Type B pancreatic cell (in vitro differentiated cells): ENCODE results near the gene RBBP8. TPM values are rescaled to one million over a fixed set of nuclear protein-coding genes. Genes with fewer than 3 reads are reported as not detected.
"Not testable (repeated sequence)": the region's sequence is repeated elsewhere in the genome, so short reads cannot be mapped to it uniquely, and the experiment has no call there.

Source experiments
- DNase-seq: peaks from one replicate; pipeline ENCODE4 v3.0.0; 2021; ENCODE audit warnings: mixed read lengths; ENCODE audit not compliant: unreplicated experiment; ENCODE audit errors: extremely low spot score
- H3K27ac Mint-ChIP-seq: 2 replicates; pipeline ENCODE4 v1.8.0; 2021; ENCODE audit warnings: mild to moderate bottlenecking, mixed read lengths
- H3K27me3 Mint-ChIP-seq: 2 replicates; pipeline ENCODE4 v1.8.0; 2021; ENCODE audit warnings: mixed read lengths
- H3K36me3 Mint-ChIP-seq: 2 replicates; pipeline ENCODE4 v1.8.0; 2021; ENCODE audit warnings: mixed read lengths
- H3K4me1 Mint-ChIP-seq: one replicate; pipeline ENCODE4 v1.8.0; 2021; ENCODE audit warnings: mixed read lengths; ENCODE audit not compliant: unreplicated experiment
- H3K4me3 Mint-ChIP-seq: 2 replicates; pipeline ENCODE4 v1.8.0; 2021; ENCODE audit warnings: mild to moderate bottlenecking, mixed read lengths
- H3K9me3 Mint-ChIP-seq: 2 replicates; pipeline ENCODE4 v1.8.0; 2021; ENCODE audit warnings: mixed read lengths
- total RNA-seq: library from RNA; stranded (reverse); gene quantifications from 2 replicates; pipeline ENCODE4 v1.2.1, GENCODE V29; 2021; ENCODE audit warnings: low replicate concordance
- TF ChIP-seq, protein P1 (sequence below): fragments of 200-600 bp; sonication (generic); conservative IDR thresholded peaks from 2 replicates; pipeline ENCODE4 v1.5.0; 2021; ENCODE audit warnings: antibody characterized with exemption, mild to moderate bottlenecking

The RBBP8 gene
- total RNA-seq, 1 donor from 2014 or later: 26.7 TPM

DNA sequence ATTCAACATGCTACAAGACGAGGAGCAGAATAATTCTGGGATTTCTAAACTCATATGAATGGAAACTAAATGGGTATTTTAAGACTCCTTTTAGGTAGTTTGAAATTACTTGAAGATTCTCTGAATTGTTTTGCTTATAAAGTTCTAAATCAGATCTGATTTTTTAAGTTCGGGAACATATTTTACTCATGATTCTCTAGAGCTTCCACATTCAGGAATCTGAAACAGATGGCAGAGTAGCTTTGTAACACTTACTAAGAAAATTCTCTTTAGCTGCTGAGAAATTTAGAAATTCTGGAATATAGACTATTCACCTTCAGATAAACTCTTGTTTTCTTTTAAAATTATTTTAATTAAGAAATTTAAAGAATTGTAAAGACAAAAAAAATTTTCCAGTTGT lies 13.7 kb downstream of the RBBP8 start:
- no peaks in the 10 kb centered on the region for H3K27me3 Mint-ChIP-seq
- H3K4me1 Mint-ChIP-seq: no peaks in the 10 kb centered on the region
- H3K27ac Mint-ChIP-seq: no peak overlapping the region
- no peaks in the 10 kb centered on the region for H3K9me3 Mint-ChIP-seq
- TF ChIP-seq, protein P1, sequence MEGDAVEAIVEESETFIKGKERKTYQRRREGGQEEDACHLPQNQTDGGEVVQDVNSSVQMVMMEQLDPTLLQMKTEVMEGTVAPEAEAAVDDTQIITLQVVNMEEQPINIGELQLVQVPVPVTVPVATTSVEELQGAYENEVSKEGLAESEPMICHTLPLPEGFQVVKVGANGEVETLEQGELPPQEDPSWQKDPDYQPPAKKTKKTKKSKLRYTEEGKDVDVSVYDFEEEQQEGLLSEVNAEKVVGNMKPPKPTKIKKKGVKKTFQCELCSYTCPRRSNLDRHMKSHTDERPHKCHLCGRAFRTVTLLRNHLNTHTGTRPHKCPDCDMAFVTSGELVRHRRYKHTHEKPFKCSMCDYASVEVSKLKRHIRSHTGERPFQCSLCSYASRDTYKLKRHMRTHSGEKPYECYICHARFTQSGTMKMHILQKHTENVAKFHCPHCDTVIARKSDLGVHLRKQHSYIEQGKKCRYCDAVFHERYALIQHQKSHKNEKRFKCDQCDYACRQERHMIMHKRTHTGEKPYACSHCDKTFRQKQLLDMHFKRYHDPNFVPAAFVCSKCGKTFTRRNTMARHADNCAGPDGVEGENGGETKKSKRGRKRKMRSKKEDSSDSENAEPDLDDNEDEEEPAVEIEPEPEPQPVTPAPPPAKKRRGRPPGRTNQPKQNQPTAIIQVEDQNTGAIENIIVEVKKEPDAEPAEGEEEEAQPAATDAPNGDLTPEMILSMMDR: no peak
- no peak overlapping the region for H3K4me3 Mint-ChIP-seq
- DNase-seq: no peak
- H3K36me3 Mint-ChIP-seq: peaks cover 20% of the 10 kb centered on the region

DNA sequence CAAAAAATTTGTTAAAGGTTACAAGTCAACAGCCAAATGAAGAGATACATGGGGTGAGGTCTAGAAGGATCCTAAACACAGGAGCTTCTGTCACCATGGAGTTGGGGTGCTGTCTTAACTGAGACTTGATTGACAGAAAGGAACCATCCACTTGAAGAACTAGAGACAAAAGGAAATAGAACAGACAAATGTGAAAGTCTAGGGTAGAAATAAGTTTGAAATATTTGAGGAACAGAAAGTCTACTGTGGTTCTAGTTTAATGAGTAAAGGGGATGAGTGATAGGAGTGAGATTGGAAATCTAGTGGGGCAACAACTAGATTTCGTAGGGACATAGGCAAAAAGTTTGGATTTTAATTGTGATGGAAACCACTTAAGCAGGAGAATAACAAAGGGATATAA lies 18.7 kb downstream of the RBBP8 start:
- Mint-ChIP-seq H3K9me3 (no peaks in the 10 kb centered on the region), H3K4me1 (no peaks in the 10 kb centered on the region), H3K4me3 (no peak overlapping the region), H3K27ac (no peak overlapping the region), H3K27me3 (no peaks in the 10 kb centered on the region), H3K36me3 (peaks cover 38% of the 10 kb centered on the region)
- DNase-seq: no peak
- TF ChIP-seq, protein P1: no peak

DNA sequence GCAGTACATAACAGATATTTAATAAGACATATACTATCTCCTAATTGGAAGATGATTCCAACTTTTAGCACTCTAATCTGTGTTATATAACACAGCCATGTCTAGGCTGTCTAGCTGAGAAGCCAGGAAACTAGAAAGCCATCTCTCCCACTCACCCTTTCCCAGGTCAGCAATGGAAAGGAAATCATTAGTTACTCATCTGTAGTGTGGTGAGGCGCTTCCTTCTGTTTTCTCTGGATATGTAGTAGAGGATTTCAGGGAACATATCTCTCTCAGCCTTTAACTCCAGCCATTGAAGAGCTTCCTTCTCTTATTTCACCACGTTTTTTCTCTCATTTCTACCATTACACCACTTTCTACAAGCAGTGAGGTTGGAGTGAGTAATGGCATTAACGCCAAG lies 19.4 kb downstream of the RBBP8 start:
- Mint-ChIP-seq H3K9me3 (no peaks in the 10 kb centered on the region), H3K36me3 (peaks cover 38% of the 10 kb centered on the region), H3K27ac (no peak overlapping the region), H3K4me3 (no peak overlapping the region), H3K27me3 (no peaks in the 10 kb centered on the region), H3K4me1 (no peaks in the 10 kb centered on the region)
- DNase-seq: no peak
- TF ChIP-seq, protein P1: no peak

DNA sequence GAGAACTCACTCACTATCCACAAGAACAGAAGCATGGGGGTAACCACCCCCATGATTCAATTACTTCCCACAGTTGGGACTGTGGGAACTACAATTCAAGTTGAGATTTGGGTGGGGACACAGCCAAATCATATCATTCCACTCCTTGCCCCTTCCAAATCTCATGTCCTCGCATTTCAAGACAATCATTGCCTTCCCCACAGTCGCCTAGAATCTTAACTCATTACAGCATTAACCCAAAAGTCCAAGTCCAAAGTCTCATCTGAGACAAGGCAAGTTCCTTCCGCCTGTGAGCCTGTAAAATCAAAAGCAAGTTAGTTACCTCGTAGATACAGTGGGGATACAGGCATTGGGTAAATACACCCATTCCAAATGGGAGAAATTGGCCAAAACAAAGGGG lies 20.9 kb downstream of the RBBP8 start:
- not testable (repeated sequence) for H3K27me3 Mint-ChIP-seq, H3K4me3 Mint-ChIP-seq, H3K4me1 Mint-ChIP-seq, DNase-seq, H3K27ac Mint-ChIP-seq, H3K9me3 Mint-ChIP-seq
- peaks cover 35% of the 10 kb centered on the region for H3K36me3 Mint-ChIP-seq

DNA sequence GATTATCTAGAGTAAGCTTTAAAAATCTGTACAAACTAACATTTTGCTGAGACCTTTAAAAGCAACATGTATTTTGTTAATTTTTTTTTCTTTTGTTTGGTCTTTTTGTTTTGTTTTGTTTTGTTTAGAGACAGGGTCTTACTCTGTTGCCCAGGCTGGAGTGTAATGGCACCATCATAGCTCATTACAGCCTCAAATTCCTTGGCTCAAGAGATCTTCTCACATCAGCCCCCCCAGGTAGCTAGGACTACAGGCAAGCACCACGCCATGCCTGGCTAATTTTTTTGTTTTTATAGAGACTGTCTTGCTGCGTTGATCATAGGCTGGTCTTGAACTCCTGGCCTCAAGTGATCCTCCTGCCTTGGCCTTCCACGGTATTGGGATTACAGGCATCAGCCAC lies 23.1 kb downstream of the RBBP8 start:
- no peaks in the 10 kb centered on the region for H3K27me3 Mint-ChIP-seq
- no peak overlapping the region for H3K4me3 Mint-ChIP-seq
- no peak for DNase-seq
- TF ChIP-seq, protein P1: no peak
- H3K27ac Mint-ChIP-seq: no peak overlapping the region
- H3K36me3 Mint-ChIP-seq: peaks cover 22% of the 10 kb centered on the region
- no peaks in the 10 kb centered on the region for H3K4me1 Mint-ChIP-seq
- no peaks in the 10 kb centered on the region for H3K9me3 Mint-ChIP-seq

DNA sequence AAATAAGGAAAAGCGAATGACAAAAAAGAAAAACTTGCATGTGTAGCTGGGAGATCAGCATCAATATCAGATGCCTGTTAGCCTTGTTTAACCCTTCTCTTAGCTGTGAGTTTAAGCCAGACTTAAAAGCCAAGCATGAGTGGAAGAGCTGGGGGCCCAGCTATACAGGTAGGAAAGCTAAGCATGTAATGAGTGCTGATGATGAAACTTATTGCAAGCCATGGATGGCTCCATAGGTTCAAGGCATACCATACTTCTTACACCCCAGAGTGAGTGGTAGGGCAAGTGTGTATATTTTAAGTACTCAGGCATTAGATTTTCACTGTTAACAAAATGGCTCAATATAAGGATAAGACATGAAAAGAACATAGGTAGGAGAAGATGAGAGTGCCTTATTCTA lies 28.0 kb downstream of the RBBP8 start:
- H3K9me3 Mint-ChIP-seq: no peaks in the 10 kb centered on the region
- TF ChIP-seq, protein P1: no peak
- H3K36me3 Mint-ChIP-seq: peaks cover 6% of the 10 kb centered on the region
- DNase-seq: no peak
- H3K27me3 Mint-ChIP-seq: no peaks in the 10 kb centered on the region
- H3K4me3 Mint-ChIP-seq: no peak overlapping the region
- H3K4me1 Mint-ChIP-seq: no peaks in the 10 kb centered on the region
- H3K27ac Mint-ChIP-seq: no peak overlapping the region
